Activated T-cell treated with anti-CD3 and anti-CD28 coated beads, Interleukin-2, amount 50 U/mL, for 48 hours (primary cell): ENCODE data around the gene NF1.
"Not testable (repeated sequence)": the region's sequence is repeated elsewhere in the genome, so short reads cannot be mapped to it uniquely, and the experiment has no call there.

Experiments
- DNase-seq, 2 experiments: peaks; one replicate each; pipeline ENCODE4 v3.0.0-alpha.2; 2020

Gene NF1, protein sequence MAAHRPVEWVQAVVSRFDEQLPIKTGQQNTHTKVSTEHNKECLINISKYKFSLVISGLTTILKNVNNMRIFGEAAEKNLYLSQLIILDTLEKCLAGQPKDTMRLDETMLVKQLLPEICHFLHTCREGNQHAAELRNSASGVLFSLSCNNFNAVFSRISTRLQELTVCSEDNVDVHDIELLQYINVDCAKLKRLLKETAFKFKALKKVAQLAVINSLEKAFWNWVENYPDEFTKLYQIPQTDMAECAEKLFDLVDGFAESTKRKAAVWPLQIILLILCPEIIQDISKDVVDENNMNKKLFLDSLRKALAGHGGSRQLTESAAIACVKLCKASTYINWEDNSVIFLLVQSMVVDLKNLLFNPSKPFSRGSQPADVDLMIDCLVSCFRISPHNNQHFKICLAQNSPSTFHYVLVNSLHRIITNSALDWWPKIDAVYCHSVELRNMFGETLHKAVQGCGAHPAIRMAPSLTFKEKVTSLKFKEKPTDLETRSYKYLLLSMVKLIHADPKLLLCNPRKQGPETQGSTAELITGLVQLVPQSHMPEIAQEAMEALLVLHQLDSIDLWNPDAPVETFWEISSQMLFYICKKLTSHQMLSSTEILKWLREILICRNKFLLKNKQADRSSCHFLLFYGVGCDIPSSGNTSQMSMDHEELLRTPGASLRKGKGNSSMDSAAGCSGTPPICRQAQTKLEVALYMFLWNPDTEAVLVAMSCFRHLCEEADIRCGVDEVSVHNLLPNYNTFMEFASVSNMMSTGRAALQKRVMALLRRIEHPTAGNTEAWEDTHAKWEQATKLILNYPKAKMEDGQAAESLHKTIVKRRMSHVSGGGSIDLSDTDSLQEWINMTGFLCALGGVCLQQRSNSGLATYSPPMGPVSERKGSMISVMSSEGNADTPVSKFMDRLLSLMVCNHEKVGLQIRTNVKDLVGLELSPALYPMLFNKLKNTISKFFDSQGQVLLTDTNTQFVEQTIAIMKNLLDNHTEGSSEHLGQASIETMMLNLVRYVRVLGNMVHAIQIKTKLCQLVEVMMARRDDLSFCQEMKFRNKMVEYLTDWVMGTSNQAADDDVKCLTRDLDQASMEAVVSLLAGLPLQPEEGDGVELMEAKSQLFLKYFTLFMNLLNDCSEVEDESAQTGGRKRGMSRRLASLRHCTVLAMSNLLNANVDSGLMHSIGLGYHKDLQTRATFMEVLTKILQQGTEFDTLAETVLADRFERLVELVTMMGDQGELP (N-terminal part only)

DNA sequence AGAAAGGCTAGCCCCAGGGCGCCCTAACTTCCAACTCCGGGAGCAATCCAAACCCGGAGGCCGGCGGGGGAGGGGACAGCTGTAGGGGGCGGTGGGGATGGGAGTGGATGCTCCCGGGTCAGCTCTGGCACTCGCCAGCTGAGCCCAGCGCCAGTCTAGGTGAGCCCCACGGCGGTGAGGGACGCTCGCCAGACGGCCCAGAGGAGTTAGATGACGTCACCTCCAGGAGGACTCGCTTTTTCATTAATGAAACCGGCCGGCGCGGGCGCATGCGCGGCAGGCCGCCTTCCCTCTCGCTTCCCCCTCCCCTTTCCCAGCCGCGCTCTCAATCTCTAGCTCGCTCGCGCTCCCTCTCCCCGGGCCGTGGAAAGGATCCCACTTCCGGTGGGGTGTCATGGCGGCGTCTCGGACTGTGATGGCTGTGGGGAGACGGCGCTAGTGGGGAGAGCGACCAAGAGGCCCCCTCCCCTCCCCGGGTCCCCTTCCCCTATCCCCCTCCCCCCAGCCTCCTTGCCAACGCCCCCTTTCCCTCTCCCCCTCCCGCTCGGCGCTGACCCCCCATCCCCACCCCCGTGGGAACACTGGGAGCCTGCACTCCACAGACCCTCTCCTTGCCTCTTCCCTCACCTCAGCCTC is at the start of gene NF1:
Gene NF1, plus strand, starts transcription at position 378 of the 636 bp plus-strand sequence. CDS start 333 bp downstream, outside the sequence.
- DNase-seq: peak; percentile 91

DNA sequence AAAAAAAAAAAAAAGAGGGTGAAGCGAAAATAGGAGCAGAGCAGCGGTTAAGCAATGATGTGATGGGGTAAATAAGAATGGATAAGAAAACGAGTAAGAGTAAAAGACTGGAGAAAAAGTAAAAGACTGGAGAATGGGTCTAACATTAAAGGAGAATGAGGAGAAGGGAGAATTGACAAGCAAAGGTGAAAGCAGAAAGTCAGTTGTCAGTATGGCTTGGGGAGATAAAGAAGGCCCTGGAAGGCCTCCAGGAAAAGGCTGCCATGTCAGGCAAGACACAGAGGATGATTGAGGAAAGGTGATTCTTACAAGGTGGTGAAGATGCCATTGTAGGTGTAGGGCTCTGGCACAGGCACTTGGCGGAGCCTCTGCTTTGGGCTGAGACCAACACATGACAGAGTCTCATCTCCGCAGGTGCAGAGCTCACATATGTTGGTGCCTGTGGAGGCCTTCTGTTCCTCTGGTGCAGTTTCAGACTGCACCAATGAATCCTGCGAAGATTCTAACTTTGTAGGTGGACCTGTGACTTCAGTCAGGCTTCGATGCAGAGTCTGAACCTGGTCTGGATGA is 47.8 kb upstream of the NF1 start:
- DNase-seq: not testable (repeated sequence)

DNA sequence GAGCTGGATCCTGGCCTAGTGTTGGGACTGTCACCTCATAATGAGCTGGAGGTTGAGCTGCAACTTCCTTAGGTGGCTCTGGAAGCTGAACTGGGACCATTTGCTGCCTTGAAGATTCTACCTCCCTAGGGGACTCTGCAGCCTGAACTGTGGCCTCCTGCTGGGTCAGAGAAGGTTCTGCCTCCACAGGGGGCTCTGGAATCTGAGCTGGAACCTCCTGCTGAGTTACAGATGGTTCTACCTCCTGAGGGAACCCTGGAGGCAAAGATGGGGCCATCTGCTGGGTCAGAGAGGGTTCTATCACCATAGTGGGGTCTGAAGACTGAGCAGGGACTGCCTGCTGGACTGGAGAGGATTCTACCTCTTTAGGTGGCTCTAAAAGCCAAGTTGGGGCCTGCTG is 46.6 kb upstream of the NF1 start:
- no peak for DNase-seq

DNA sequence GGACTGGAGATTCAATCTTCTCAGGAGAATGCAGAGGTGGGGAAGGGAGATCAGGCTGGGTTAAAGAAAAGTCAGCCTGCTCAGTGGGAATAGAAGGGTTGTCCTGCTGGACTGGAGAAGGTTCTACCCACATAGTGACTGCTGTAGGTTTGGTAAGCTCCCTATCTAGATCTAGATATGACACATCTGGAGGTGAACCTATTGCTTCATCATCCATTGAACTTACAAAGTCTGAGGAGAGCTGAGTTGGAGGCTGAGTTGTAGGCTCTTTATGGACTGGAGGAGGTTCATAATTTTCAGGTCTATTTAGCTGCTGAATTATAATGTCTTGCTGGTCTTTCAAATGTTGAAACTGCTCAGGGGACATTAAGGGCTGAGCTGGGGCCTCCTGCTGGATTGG is 46.0 kb upstream of the NF1 start:
- DNase-seq: no peak

DNA sequence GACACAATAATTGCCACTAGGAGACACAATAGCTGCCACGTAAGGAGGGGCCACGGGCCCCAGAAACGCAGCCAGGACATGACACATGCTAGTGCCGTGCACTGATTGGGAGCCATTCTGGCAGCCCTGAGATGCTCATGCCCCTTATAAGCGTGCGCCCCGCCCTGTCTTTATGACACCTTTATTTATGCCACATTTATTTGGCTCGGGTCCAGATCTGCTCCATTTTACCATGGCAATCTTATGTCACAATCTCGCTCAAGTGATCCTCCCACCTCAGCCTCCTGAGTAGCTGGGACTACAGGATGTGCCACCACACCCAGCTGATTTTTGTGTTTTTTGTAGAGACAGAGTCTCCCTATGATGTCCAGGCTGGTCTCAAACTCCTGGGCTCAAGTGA is 43.8 kb upstream of the NF1 start:
- DNase-seq: no peak

DNA sequence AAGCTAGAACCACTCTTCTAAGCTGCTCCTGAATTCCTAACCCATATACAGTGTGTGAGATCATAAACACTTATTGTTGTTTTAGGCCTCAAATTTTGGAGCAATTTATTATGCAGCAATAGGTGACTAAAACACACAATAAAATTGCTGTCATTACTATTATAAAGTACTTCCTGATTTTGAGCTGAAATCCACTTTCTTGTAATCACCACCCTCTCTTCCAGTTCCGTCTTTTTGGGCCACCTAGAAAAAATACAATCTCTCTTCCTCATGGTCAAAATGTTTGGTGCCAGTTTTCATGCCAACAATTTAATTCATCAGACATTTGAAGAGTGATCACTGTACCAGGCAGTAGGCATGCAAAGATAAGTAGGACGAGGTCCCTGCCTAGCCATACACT is 43.3 kb upstream of the NF1 start:
- DNase-seq: no peak

DNA sequence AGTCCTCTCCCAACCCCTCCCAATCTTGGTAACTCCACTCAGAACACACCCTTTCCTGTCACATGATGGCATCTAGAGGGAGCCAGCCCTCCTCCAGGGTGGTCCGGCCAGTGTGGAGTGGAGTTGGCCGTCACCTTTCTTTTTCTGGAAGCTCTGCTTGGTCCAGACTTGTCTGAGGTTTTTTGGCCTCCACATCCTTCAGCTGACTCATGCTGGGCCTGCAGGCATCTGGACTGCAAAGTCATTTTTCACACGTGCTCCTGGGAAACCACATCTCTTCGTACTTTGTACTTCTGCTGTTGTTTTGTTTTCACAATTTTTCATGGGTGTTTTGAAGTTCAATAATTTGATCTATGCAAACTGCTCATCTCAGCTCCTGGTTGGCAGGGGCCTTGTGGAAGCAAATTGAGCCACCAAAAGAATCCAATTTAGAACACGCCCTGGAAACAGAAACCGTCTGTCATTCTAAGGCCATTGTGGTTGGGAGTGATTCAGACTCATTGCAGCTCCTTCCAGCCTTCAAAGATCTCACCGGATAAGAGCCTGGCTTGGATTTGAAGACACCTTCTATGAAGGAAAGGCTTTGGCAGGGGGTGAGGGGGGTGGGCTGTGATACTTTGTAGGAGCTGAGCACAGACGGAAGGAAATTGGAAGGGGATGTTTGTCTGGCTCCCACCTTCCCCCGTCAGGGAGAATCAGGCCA is 42.4 kb upstream of the NF1 start:
- DNase-seq: no peak

DNA sequence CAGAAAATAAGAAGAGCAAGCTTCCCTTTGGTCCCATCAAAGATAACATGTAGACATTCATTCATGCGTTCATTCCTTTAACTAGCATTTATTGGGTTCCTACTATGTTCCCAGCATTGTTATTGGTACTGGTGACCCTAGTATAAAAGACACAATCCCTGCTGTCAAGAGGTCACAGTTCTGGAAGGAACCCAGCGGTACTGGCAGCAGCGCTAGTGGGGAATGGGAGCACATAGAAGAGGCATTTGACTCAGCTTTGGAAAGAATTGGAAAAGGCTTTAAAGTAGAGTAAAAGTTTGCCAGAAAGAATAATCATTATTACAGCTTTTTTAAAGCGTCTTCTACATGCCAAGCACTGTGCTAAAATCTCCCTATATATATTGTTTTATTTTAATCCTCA is 41.7 kb upstream of the NF1 start:
- no peak for DNase-seq

DNA sequence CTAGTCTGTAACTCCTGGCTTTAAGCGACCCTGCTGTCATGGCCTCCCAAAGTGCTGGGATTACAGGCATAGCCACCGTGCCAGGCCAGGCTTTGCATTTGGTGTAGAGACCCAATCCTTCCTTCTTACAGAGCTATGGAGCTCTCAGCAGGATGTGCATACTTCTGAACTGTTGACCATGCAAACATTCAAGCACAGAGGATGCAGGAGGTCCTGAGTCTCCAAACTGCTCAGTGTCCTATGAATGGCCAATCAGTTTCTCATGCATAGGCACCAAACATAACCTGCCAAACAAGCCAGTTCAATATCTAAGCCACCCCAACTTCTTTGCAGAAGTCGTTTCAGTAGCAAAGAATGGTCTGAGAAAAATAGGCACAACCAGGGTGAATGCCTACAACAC is 40.0 kb upstream of the NF1 start:
- DNase-seq: no peak

DNA sequence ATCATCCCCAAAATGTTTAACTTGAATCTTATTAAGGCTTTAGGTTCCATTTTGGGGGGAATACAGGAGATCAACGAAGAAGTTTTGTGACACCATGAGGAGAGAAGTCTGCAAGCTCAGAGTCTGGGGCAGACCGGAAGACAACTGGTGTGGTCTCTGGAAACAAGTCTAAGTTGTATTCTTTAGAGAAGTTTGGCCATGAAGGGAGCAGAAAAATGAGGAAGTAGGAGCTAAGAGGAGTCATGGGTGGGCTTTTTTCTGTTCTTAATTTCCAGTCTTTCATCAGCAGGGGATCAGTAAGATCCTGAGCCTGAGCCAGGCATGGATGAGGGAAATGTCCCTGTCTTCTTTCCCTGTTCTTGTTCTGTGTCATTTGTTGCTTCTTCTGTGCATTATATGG is 35.8 kb upstream of the NF1 start:
- no peak for DNase-seq

DNA sequence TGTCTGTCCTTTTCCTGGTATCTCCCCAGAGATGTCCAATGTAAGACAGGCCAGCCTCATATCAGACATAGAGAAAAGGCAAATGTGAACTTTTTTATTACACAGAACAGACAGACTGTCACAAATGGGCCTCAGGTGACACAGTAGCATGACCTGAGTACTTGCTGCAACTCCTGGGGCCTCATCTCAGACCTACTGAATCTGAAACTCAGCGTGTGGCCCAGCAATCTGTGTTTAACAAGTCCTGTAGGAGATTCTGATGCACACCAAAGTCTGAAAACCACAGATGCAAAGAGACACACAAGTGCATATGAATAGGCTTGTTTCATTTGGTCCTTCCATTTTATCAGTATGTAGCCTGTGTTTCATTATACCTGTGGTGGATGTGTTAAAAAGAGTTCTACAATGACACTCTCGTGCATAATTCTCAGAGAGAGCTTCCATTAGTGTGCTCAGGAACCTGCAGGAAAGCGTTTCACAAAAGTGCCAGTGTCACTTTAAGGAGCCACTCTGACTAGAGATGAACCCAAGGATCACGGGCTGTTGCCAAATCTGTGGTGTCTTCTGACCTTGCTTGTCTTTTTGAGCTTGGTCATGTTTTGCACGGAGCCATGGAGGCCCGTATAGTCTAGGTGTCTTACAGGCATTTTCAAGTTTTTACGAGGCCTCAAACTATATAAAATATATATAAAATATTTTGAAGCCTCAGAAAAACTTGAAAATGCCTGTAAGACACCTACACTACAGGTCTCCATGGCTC is 33.8 kb upstream of the NF1 start:
- DNase-seq: no peak

DNA sequence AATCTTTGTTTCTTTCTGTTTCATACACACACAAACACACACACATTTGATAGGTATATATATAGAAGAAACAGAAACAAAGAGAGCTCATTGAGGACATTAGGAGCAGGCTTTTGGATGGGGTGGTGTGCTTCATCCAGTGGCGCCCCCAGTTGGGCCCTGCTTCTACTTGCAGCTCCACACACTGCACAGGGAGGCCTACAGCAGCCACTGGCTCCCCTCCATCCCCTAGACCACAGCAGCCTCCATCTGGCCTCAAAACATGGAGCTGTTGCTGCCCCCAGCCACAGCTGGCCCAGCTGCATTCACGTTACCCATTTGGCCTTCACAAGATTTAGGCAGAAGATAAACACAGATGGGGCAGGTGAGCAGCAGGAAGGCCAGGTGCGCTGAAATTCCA is 33.1 kb upstream of the NF1 start:
- no peak for DNase-seq

DNA sequence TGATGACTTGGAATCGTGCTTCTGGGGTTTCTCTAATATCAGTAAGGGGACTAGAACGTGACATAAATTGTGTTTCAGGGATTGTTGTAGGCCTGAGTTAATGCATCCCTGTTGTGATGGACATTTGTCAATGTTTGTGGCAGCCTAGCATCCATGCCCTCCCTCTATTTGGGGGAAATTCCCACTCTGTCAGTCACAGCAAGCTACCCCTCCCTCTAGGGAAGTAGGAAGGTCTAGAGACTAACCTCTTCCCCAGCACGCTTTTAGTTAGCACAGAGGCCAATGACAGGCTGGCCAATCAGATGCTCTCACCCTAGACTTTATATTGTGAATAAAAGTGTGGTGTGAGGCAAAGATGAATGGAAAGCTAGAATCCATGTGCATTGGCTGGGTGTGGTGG is 32.4 kb upstream of the NF1 start:
- no peak for DNase-seq

DNA sequence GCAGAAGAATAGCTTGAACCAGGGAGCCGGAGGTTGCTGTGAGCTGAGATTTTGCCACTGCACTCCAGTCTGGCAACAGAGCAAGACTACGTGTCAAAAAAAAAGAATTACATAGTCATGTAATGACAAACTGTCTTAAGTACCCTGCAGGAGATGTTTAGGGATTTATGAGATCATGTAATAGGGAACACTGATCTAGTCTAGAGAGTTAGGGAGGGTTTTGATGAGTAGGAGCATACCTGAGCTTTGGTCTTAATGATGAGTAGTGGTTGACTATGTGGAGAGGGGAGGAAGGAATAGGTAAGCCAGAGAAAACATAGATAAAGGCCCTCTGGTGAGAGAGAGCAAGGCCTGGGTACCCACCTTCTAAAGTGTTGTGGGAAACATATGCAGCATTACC is 30.1 kb upstream of the NF1 start:
- no peak for DNase-seq

DNA sequence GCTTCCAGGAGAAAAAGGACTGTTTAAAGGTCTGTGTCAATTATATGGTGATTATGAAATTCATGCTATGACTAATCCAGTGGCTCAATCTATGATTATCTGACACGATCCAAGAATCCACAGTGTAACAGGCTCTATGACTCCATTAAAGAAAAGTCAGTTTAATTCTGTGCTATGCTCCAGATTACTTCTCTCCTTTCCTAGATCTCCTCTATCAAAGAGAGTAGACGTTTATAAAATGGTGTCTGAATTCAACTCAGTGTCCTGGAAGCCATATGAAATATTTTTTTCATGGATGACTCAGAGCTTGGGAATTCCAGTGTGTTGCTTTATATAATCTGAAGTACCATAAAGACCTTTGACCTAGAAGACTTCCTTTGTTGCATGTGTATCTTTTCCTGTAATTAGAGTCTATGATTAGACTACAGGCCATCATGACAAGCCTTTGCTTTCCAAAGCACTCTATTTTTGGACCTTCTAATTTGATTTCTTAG is 27.0 kb upstream of the NF1 start:
- DNase-seq: no peak

DNA sequence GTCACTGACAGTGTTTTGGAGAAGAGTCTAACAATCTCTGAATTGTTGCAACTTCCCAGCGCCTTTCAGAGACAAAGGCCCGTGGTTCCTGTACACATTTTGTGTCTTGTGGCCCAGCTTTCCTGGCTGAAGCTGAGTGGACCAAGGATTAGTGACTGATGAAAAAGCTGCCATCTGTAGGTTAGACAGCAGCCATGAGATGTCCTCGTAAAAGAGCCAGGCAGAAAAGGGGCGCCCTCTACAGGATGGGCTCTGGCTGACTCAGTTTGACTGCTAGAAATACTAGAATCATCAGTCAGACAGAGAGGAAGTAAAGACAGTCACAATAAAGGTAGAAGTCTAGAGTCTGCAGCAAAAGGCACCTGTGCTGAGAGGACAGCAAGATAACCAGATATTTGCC is 26.5 kb upstream of the NF1 start:
- peak; percentile 72 to 76 for DNase-seq

DNA sequence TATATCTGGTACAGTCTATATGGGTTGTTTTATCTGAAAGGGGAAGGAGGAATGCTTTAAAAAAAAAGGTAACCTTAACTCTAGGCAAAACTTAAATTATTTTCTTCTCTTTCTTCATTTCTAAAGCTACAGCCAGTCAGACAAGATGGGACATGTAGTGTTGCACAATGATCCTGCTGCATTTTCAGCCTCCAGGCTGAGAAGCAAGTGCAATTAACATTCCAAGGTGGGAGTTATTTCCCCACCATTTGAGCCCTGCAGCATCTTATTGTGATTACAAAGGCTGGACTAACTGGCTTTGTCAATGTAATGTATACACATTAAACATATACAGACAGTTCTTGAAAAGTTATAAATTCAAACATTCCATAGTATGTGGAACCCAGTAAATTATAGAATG is 22.6 kb upstream of the NF1 start:
- DNase-seq: no peak

DNA sequence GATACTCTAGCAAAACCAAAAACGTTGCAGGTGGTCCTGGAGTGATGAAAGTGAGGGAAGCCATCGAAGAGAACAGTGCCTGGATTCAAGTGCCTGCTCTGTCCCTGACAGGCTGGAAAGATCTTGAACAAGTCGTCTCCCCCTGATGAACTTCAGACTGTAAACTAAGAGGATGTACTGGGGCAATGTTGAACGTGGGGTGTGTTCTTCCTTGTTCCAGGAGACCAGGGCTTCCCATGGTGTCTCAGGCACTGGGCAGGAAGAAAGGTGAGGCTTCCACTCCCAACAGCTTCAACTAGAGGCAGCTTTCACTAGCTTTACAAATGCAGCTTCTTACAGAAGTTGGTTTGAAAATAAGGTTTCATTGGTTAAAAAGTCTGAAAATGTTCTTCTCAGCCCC is 21.4 kb upstream of the NF1 start:
- no peak for DNase-seq

DNA sequence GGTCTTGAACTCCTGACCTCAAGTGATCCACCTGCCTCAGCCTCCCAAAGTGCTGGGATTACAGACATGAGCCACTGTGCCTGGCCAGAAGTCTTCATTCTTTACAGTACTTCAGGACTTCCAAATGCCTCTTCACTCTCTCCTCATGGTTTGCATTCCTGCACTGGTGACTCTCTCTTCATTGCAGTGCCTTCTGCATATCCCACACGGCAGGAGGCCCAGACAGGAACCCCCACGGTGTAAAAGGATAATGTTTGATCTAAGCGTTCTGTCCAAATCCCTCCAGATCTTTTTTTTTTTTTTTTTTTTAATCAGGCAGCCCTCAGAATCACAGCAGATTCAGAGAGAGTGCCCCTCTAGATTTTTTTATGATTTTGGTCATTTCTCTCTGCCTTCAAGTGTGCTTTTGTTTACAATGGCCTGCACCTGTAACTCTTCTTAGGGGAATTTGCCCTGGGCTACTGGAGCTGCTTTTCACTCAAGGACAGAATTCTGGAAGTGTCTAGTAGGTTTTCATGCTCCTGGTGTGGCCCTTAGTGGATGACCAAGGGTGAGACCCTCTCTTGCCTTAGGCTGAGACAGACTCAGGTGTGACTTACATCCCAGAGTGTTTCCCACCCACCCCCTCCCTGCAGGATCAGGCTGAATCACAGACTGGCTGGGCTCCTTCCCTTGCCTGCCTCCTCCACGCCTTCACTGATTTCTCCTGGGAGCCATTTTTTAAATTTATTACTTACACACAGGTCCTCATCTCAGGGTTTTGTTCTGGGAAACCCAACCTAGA is 19.8 kb upstream of the NF1 start:
- DNase-seq: no peak

DNA sequence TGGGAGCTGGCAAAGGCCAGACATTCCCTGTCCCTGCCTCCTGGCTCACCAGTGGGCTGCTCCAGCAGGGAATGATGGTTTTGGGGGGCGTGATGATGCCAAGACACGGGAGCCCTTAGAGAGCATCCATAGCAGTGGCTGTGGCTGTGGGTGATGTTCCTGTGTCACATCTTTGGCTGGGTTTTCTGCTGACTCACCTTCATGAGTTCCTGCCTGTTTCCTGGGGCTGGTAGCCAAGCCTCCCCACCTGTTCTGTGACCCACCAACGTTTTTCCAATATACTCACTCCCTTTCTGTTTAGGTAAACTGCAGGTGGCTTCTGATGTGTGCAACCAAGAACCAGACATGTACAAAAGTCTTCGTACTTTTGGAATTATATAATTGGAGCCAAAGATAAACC is 16.5 kb upstream of the NF1 start:
- no peak for DNase-seq
